NCI-H1417 treated with DMSO at 0.1 percent for 48 hours (cell line): ENCODE results near the gene RPL13.
"Not testable (repeated sequence)": the region's sequence is repeated elsewhere in the genome, so short reads cannot be mapped to it uniquely, and the experiment has no call there.

Experiments used
- DNase-seq: peaks from one replicate; lab custom pipeline; 2025; lab: John Stamatoyannopoulos, UW

RPL13 gene

DNA sequence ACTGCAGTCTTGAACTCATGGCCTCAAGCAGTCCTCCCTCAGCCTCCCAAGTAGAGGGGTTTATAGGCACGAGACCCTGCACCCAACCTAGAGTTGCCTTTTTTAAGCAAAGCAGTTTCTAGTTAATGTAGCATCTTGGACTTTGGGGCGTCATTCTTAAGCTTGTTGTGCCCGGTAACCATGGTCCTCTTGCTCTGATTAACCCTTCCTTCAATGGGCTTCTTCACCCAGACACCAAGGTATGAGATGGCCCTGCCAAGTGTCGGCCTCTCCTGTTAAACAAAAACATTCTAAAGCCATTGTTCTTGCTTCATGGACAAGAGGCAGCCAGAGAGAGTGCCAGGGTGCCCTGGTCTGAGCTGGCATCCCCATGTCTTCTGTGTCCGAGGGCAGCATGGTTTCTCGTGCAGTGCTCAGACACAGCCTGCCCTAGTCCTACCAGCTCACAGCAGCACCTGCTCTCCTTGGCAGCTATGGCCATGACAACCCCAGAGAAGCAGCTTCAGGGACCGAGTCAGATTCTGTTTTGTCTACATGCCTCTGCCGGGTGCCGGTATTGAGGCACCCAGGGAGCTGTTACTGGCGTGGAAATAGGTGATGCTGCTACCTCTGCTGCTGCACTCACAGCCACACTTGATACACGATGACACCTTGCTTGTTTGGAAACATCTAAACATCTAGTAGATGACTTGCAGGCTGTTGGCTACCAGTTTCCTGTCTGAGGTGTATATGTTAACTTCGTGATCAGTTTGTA is 3.3 kb downstream of the RPL13 start:
- DNase-seq: no peak

DNA sequence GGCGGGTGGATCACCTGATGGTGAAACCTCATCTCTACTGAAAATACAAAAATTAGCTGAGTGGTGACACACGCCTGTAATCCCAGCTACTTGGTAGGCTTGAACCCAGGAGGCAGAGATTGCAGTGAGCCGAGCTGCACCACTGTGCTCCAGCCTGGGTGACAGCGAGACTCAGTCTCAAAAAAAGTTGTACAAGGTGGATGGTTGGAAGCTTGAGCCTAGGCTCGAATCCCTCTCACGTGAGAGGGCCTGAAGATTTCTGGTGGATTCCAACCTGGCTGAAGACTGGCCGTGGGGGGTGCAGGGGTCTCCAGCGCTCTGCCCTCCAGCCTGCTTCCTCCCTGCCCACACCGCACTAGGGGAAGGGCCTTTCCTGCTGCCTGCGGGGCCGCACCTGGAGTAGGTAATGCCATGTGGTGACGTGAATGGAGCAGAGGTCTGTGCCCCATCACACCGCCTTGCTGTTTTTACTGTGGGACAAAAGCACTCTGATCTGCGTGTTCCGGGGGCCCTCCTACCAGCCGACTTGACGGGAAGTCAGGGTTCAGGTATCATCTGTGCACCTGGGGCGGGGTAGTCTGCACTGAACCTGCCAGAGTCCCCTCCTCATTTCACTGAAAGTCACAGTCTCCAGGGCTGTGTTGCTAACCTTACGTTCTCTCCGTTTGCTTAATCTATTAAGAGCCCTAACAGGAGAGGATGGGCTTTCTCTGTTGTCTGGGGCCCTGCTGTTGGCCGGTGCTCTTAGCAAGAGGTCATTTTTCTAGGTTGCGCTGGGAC is 4.2 kb downstream of the RPL13 start:
- DNase-seq: no peak

DNA sequence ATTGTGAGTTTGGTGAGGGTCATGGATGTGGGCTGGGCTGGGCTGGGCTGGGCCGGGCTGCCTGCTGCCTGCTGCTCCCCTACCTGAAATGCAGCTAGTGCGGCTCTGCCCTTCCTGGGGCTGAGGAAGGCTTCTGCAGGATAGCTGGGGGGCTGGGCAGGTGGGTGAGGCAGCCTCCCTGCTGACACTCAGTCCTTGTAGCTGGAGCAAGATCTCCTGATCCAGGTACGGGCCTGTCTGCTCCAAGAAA is 4.7 kb downstream of the RPL13 start:
- DNase-seq: no peak

DNA sequence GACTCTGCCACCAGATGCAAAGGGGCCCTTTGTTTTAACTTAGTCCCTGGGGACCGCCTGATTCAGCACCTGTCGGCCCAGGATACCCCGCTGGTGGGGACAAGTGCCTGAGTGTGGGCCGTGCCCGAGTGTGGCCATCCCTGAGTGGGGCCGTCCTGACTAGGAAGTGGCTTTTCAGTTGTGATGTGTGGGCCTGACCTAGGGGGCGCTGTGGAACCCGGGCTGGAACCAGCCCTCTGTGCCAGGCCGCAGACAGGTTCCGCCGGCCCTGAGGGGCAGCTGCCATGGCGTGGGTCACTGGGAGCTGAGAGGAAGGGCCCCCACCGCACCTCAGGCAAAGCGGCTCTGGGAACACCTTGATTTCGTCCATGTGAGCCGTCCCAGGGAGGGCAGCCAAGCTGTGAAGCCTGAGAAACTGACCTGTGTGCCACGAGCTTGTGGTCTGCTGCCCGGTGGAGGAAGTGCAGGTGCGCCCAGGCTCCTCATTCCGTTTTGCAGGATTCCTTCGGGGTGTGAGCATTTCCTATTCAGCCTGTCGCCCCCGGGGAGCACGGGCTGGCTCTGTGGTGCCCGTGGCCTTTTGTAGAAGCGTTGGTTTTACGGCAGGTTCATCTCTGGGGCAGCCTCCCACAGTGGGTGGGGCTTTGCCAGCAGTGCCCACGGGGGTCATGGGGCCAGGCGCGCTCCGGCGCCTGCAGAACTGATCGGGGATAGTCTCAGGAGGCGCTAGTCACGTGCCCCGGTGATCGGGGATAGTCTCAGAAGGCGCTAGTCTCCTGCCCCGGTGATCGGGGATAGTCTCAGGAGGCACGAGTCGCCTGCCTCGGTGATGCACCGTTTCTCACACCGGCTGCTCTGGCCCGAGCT is 5.3 kb downstream of the RPL13 start:
- no peak for DNase-seq

DNA sequence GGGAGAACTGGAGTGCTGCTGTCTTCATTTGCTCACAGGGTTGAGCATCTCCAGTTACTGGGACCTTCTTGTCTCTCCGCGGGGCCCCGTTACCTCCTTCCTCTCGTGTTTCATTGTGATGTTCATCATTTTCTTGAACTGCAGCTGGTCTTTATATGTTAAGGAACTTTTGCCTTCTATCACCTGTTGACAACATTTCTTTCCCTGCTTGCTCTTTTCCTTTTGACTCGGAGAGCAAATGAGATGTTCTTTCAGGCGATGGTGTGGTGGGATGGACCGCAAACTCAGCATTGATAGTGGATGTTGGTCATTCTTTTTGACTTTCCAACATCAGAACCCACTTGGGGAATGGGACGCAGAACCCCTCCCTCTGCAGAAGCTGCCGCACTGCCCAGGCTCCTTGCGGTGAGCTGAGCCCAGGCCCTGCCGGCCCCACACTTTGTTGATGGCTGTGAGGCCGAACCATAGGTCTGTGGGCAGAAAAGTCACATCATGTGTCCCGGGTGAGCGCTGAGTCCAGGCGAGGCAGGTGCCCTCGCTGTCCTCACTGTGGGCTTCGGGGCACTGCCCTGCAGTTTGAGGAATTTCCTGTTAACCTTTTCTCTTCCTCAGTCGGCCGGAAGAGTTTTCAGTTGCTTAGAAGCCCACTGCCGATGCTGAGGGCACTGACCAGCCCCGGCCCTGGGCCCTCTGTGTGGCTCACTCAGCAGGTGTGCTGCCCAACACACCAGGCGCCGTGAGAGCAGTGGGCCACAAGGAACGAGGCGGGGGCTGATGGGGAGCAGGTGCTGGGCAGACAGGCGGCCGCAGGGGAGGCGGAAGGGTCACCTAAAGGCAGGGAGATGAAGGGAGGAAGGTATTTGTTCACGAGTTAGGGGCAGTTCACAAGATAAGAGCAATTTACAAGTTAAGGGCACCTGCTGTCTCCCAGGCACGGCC is 7.4 kb downstream of the RPL13 start:
- no peak for DNase-seq

DNA sequence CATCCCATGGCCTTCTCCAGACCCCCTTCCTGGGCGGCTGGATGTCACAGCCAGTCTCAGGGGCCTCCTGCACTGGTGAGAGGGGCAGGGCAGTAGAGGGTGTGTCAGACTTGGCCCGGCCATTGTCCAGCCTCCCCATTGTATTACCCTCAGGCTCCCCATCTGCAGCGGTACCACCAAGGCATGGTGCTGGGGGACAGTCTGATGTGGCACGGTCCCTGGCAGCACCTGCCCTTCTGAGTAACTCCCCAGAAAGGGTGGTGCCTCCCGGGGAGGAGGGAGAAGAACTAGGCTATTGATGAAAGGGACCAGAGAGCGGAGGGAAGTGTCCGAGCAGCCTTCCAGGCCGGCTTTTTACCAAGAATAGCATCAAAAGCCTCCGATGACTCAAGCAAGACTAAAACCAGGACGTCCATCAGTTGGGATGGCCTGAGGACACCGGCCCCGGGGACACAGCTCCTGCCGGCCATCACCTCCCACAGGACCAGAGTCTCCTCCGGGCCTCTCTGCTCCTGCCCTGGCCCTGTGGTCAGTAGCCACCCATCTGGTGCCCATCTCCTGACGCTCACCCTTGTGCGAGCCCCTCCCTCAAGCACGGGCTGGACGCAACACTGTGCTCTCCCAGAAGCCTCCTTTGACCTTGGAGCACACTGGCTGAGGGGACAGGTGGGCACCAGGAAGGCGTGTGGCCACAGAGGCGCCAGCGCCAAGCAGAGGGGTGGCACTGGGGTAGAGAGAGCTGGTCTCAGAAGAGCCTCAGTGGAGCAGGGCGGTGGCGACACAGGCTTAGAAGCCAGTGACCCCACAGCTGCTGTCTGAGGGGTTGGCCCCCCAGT is 9.2 kb downstream of the RPL13 start:
- no peak for DNase-seq

DNA sequence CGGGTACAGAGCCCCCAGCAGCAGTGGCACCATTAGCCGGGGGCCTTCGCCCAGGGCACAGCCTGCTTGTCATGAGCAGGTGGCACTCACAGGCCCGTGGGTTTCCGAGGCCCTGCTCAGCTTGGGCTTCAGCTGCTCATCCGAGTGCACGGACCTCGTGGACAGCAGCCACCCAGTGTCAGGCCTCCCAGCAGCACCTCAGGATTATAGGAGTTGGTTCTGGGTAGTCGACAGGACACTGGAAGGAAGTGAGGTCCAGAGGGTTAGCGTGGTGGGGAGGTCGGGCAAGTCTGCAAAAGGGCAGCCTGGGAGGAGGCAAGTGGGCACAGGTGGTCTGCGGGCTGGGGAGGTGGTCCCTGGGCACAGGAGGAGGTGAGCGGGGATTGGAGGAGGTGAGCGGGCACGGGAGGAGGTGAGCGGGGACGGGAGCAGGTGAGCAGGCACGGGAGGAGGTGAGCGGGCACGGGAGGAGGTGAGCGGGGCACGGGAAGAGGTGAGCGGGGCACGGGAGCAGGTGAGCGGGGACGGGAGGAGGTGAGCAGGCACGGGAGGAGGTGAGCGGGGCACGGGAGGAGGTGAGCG is 10.0 kb downstream of the RPL13 start:
- no peak for DNase-seq

DNA sequence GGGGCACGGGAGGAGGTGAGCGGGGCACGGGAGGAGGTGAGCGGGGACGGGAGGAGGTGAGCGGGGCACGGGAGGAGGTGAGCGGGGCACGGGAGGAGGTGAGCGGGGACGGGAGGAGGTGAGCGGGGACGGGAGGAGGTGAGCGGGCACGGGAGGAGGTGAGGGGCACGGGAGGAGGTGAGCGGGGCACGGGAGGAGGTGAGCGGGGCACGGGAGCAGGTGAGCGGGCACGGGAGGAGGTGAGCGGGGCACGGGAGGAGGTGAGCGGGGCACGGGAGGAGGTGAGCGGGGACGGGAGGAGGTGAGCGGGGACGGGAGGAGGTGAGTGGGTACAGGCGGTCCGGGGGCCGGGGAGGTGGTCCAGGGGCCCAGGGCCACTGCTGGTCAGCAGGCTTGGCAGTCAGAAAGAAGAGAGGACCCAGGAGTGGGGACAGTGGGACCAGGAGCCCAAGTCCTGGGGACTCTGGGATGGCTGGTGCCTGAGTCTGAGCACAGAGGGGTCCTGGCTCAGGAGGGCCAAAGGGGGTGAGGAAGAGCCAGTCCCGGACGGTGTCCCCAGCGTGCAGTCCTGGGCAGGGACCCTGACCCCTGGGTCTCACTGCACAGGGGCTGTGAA is 10.6 kb downstream of the RPL13 start:
- DNase-seq: not testable (repeated sequence)

DNA sequence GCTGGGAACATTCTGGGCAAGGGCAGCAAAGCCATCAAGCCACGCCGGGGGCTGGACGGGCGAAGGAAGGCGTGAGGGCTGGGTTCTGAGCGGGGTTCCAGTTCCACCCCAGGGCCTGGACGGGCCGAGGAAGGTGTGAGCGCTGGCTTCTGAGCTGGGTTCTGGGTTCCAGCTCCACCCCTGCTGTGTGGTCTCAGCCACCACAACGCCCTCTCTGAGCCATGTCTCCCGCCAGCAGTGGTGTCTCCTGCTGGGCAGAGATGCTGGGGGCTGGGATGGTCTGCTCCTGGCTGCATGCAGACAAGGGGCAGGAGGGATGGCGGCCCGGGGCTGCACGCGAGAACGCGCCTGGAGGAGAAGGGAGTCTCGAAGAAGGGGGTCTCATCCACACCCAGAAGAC is 11.2 kb downstream of the RPL13 start:
- no peak for DNase-seq

DNA sequence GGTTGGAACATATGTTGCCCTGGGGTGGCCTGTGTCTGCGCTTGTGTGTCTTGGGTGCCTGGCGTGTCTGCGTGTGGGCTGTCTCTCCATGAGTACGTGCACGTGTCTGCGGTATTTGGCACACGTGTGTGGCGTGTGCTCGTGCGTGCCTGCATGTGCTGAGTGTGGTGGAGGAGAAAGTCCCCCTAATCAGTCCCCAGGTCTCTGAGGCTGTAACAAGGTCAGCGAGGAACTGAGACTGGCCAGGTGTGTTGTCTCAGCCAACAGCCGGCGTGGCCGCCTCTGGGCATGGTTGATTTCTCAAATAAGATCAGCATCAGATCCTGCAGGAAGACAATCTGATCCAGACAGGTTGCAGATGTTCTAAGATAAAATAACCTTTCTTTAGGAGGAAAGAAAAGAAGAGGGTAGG is 11.6 kb downstream of the RPL13 start:
- no peak for DNase-seq

DNA sequence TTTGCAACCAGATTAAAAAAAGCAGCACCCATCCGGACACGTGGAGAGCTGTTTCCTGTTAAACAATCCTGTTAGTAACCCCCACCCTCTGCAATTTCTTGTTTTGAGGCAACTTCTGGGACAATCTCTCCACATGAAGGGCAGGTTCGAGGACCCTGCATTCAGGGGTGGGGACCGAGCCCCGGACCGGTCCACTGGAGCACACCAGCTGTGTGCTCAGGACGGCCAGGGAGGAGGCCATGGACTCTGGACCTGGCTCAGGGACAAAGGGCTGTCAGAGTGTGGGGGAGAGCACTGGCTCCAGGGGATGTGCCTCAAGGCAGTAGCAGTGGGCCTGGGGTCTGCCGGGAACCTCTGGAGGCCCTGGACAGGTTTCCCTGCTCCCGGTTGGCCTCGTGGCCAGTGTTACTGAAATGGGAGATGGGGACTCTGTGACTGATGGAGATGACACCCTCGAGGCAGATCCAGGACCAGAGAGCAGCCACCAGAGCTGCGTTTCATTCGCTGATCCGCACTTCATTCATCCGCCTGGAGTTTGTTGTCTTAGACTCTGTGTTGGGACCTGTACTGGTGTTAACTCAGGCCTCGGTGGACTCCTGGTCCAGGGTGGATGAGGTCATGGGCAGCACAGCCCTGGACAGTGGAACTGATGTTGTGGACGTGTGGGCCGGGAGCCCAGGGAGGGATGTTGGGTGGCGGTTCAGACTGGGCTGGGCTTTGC is 12.2 kb downstream of the RPL13 start:
- no peak for DNase-seq

DNA sequence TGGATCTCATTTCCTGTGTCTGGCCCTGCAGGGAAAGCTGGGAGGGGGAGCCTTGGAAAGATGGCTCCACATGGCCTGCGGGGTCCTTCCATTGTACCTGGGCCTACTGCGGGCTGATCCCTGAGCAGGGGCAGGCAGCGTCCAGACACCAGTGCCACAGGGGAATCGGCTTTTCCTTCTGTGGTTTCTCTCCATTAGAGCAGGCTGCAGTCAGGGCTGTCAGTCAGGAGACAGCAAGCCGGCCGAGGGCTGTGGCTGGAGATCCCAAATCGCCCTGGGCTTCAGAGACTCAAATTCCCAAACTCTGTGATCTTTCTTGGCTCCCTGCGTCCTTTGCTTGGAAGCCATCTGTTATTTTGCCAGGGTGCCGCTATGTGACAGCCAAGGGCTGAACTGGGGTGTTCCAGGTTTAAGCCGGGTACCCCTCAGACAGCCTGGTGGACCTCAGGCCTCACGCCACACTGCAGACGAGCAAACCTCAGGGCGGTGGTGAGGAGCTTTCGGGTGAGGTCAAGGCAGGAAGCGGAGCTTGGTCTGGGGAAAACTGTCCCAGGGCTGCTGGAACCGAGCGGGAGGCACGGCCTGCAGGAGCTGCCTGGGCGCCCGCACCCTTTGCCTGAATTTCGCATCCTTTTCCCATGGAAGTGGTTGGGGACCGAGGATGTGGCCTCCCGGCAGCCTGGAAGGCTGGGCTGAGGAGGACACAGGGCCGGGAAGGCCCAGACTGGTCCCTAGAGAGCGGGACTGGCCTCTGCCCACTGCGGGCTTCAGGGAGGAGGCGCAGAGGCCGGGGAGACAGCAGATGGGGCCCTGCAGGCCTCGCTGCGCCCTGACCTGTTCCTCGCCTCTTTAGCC is 13.6 kb downstream of the RPL13 start:
- no peak for DNase-seq

DNA sequence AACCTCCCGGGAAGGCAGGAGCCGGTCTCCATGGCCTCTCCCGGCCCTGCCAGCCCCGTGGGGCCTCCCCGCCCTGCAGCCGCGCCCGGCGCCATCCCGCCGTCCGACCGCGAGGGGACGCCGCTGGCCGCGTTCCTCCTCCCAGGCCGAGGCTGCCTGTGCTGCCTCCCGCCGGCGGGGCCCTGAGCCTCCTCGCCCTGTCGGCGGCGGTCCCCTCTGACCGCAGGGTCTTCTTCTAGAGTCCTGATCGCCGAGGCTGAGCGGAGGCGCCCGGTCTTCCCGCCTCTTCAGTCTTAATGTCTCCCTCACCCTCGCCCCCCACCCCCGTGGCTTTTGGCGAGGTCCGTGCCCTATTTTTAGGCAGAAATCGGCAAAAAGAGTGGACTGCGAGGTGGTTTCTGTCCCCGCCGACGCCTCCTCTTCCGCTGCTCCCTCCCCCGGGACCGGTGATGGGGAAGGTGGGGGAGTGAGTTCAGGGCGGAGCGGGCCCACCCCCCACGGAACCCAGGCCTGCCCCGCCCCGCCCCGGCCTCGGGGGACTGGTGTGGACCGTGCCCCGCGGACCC is 14.3 kb downstream of the RPL13 start:
- no peak for DNase-seq

DNA sequence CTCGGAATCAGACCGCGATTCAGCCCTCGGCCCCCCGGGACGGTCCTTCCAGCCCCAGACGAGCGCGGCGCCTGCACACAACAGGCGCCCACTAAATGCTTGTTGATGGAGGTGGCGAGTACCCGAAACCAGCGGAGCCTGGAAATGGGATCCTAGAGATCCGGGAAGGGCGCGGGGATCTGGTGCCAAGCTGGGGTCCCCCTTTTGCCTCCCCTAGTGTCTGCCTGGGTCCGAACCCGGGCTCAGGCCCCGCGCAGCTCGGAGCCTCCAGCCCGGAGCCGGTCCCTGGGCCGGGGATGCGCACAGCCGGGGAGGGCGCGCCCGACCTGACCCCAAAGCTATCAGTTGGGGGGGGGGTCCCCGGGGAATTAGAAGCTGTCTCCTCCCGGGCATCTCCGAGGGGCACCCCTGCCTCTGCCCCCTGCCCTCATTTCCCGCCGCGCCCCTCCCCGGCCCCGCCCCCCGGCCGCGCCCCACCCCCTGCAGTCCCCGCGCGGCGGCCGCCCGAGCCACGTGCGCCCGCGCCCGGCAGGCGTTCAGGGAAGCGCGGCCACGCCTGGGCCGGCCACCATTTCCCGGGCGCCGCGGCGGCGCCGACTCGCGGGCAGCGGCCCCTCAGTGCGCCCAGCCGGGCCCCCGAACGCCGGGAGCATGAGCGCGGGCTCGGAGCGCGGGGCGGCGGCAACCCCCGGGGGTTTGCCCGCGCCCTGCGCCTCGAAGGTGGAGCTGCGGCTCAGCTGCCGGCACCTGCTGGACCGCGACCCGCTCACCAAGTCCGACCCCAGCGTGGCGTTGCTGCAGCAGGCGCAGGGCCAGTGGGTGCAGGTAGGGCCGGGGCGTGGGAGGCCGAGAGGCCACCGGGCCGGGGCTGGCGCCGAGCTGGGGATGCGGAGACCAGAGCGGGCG is 15.0 kb downstream of the RPL13 start, which contains the start of gene CPNE7:
Gene CPNE7 (plus strand): TSS at position 512 of the 906 bp plus-strand sequence. CDS start 140 bp downstream, at position 652.
- no peak for DNase-seq

DNA sequence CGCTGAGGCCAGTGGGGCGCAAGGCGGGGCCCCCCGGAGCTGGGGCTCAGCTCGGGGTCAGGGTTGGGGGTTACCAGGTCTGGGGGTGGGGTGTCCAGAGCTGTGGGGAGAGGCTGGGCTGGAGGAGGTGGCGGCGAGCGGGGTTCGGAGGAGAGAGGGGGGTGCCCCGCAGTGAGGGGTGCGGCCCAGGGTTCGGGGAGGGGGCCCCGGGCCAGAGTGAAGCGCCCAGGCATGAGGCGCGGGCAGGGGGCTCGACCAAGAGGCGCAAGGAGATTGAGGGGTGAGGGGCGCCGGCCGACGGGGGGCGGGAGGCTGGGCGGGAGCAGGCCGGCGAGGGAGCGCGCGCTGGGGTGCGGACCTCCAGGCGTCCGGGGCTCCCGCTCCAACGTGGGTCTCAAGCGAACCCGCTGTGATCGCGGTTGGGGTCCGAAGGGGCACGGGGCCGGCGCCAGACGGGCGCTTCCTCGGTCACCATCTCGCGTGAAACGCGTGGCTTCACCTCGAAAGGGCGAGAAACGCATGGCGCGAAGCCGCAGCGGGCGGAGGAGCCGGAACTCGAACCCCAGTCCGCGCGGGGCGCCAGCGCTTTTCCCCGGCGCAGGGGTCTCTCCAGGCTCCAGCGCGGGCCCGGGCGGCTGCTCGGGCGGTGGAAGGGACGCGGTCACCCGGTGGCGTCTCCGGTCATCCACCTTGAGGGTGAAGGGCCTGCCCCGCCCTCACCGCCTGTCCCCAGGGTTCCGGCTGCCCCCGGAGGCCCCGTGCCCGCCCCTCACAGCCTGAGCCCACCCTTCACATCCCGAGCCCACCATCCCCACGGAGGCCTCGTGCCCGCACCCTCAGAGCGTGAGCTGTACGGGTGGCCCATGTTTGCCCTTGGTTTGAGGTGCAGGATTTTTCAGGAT is 15.9 kb downstream of the RPL13 start:
- DNase-seq: no peak
